ENCODE data around the gene SSH3.
"Not testable (repeated sequence)": the region's sequence is repeated elsewhere in the genome, so short reads cannot be mapped to it uniquely, and the experiment has no call there.

SSH3 gene

GRCh38 chr11:67303132-67303834, at the start of gene SSH3:
SSH3 (plus strand) TSS chr11:67303530; CDS start chr11:67303626, 96 bp downstream.
- Histone ChIP-seq H3K27me3 (replicated peaks; ENCODE audit: control insufficient read depth, insufficient read depth, low read length) (no peaks in the 10 kb centered on the region), H3K9ac (ENCODE audit: low read length) (peak within 1 kb of the TSS; percentile 89), H3K36me3 (ENCODE audit: control insufficient read depth, insufficient read depth, low read length, severe bottlenecking) (peaks cover 46% of the 10 kb centered on the region), H3K4me3 (ENCODE audit: low read length) (peak within 1 kb of the TSS; percentile 90), H3K4me1 (ENCODE audit: control insufficient read depth, insufficient read depth, low read length) (peaks cover 16% of the 10 kb centered on the region), H3K9me3 (ENCODE audit: control insufficient read depth, low read length) (no peaks in the 10 kb centered on the region)
- DNase-seq (ENCODE audit: low read depth): peak; percentile 81

- peaks cover 4% of the 10 kb centered on the region for H3K4me1 ChIP-seq (ENCODE audit: control insufficient read depth, insufficient read depth, low read length)
- H3K4me3 ChIP-seq (ENCODE audit: low read length): no peak overlapping the region
- H3K36me3 ChIP-seq (ENCODE audit: control insufficient read depth, insufficient read depth, low read length, severe bottlenecking): peaks cover 79% of the 10 kb centered on the region
- DNase-seq (ENCODE audit: low read depth): no peak
- no peak overlapping the region for H3K9ac ChIP-seq (ENCODE audit: low read length)
- no peaks in the 10 kb centered on the region for H3K9me3 ChIP-seq (ENCODE audit: control insufficient read depth, low read length)
- no peaks in the 10 kb centered on the region for H3K27me3 ChIP-seq (replicated peaks; ENCODE audit: control insufficient read depth, insufficient read depth, low read length)
Observed at GRCh38 chr11:67253872-67254624, 49.3 kb upstream of the SSH3 start.

GRCh38 chr11:67254798-67255197, 48.5 kb upstream of the SSH3 start:
- DNase-seq (ENCODE audit: low read depth): no peak
- Histone ChIP-seq H3K27me3 (replicated peaks; ENCODE audit: control insufficient read depth, insufficient read depth, low read length) (no peaks in the 10 kb centered on the region), H3K9ac (ENCODE audit: low read length) (no peak overlapping the region), H3K9me3 (ENCODE audit: control insufficient read depth, low read length) (no peaks in the 10 kb centered on the region), H3K4me1 (ENCODE audit: control insufficient read depth, insufficient read depth, low read length) (no peaks in the 10 kb centered on the region), H3K4me3 (ENCODE audit: low read length) (no peak overlapping the region), H3K36me3 (ENCODE audit: control insufficient read depth, insufficient read depth, low read length, severe bottlenecking) (peaks cover 71% of the 10 kb centered on the region)

GRCh38 chr11:67255353-67255752, 48.0 kb upstream of the SSH3 start:
- Histone ChIP-seq H3K4me3 (ENCODE audit: low read length) (no peak overlapping the region), H3K27me3 (replicated peaks; ENCODE audit: control insufficient read depth, insufficient read depth, low read length) (no peaks in the 10 kb centered on the region), H3K9ac (ENCODE audit: low read length) (no peak overlapping the region), H3K4me1 (ENCODE audit: control insufficient read depth, insufficient read depth, low read length) (no peaks in the 10 kb centered on the region), H3K9me3 (ENCODE audit: control insufficient read depth, low read length) (no peaks in the 10 kb centered on the region), H3K36me3 (ENCODE audit: control insufficient read depth, insufficient read depth, low read length, severe bottlenecking) (peaks cover 66% of the 10 kb centered on the region)
- no peak for DNase-seq (ENCODE audit: low read depth)

GRCh38 chr11:67255864-67256263, 47.5 kb upstream of the SSH3 start:
- Histone ChIP-seq H3K27me3 (replicated peaks; ENCODE audit: control insufficient read depth, insufficient read depth, low read length) (no peaks in the 10 kb centered on the region), H3K36me3 (ENCODE audit: control insufficient read depth, insufficient read depth, low read length, severe bottlenecking) (peaks cover 61% of the 10 kb centered on the region), H3K9ac (ENCODE audit: low read length) (no peak overlapping the region), H3K9me3 (ENCODE audit: control insufficient read depth, low read length) (no peaks in the 10 kb centered on the region), H3K4me1 (ENCODE audit: control insufficient read depth, insufficient read depth, low read length) (no peaks in the 10 kb centered on the region), H3K4me3 (ENCODE audit: low read length) (no peak overlapping the region)
- DNase-seq (ENCODE audit: low read depth): no peak

- Histone ChIP-seq H3K27me3 (replicated peaks; ENCODE audit: control insufficient read depth, insufficient read depth, low read length) (no peaks in the 10 kb centered on the region), H3K4me1 (ENCODE audit: control insufficient read depth, insufficient read depth, low read length) (peaks cover 5% of the 10 kb centered on the region), H3K9me3 (ENCODE audit: control insufficient read depth, low read length) (no peaks in the 10 kb centered on the region), H3K36me3 (ENCODE audit: control insufficient read depth, insufficient read depth, low read length, severe bottlenecking) (peaks cover 53% of the 10 kb centered on the region), H3K4me3 (ENCODE audit: low read length) (no peak overlapping the region), H3K9ac (ENCODE audit: low read length) (no peak overlapping the region)
- DNase-seq (ENCODE audit: low read depth): no peak
Observed at GRCh38 chr11:67256477-67257135, 46.7 kb upstream of the SSH3 start.

- Histone ChIP-seq H3K4me3 (ENCODE audit: low read length) (no peak overlapping the region), H3K9me3 (ENCODE audit: control insufficient read depth, low read length) (no peaks in the 10 kb centered on the region)
- no peak for DNase-seq (ENCODE audit: low read depth)
Observed at GRCh38 chr11:67260406-67260805, 42.9 kb upstream of the SSH3 start.

GRCh38 chr11:67260885-67261639, 42.3 kb upstream of the SSH3 start:
- not testable (repeated sequence) for H3K36me3 ChIP-seq (ENCODE audit: control insufficient read depth, insufficient read depth, low read length, severe bottlenecking); H3K9me3 ChIP-seq (ENCODE audit: control insufficient read depth, low read length); H3K27me3 ChIP-seq (replicated peaks; ENCODE audit: control insufficient read depth, insufficient read depth, low read length)
- H3K4me3 ChIP-seq (ENCODE audit: low read length): peak overlapping the region; percentile 72
- peak overlapping the region; percentile 70 for H3K9ac ChIP-seq (ENCODE audit: low read length)
- DNase-seq (ENCODE audit: low read depth): peak; percentile 89
- H3K4me1 ChIP-seq (ENCODE audit: control insufficient read depth, insufficient read depth, low read length): peaks cover 23% of the 10 kb centered on the region

More at GRCh38 chr11:67260406-67260805, 42.9 kb upstream of the SSH3 start:
- Histone ChIP-seq H3K9ac (ENCODE audit: low read length) (no peak overlapping the region), H3K4me1 (ENCODE audit: control insufficient read depth, insufficient read depth, low read length) (peaks cover 19% of the 10 kb centered on the region), H3K36me3 (ENCODE audit: control insufficient read depth, insufficient read depth, low read length, severe bottlenecking) (peaks cover 15% of the 10 kb centered on the region), H3K27me3 (replicated peaks; ENCODE audit: control insufficient read depth, insufficient read depth, low read length) (no peaks in the 10 kb centered on the region)

GRCh38 chr11:67261640-67261945, 41.7 kb upstream of the SSH3 start:
- Histone ChIP-seq H3K4me1 (ENCODE audit: control insufficient read depth, insufficient read depth, low read length) (peaks cover 24% of the 10 kb centered on the region), H3K36me3 (ENCODE audit: control insufficient read depth, insufficient read depth, low read length, severe bottlenecking) (peaks cover 6% of the 10 kb centered on the region), H3K9ac (ENCODE audit: low read length) (no peak overlapping the region), H3K9me3 (ENCODE audit: control insufficient read depth, low read length) (no peaks in the 10 kb centered on the region), H3K4me3 (ENCODE audit: low read length) (no peak overlapping the region), H3K27me3 (replicated peaks; ENCODE audit: control insufficient read depth, insufficient read depth, low read length) (no peaks in the 10 kb centered on the region)
- no peak for DNase-seq (ENCODE audit: low read depth)

- Histone ChIP-seq H3K36me3 (ENCODE audit: control insufficient read depth, insufficient read depth, low read length, severe bottlenecking) (peaks cover under 1% of the 10 kb centered on the region), H3K27me3 (replicated peaks; ENCODE audit: control insufficient read depth, insufficient read depth, low read length) (no peaks in the 10 kb centered on the region), H3K9ac (ENCODE audit: low read length) (no peak overlapping the region), H3K9me3 (ENCODE audit: control insufficient read depth, low read length) (no peaks in the 10 kb centered on the region), H3K4me1 (ENCODE audit: control insufficient read depth, insufficient read depth, low read length) (peaks cover 25% of the 10 kb centered on the region), H3K4me3 (ENCODE audit: low read length) (no peak overlapping the region)
- no peak for DNase-seq (ENCODE audit: low read depth)
Observed at GRCh38 chr11:67261946-67262681, 41.2 kb upstream of the SSH3 start.

All from adipocyte (in vitro differentiated cells).